H1 (cell line): ENCODE data around the gene PALM. TPM values are rescaled to one million over a fixed set of nuclear protein-coding genes. Genes with fewer than 3 reads are reported as not detected.
A peak's percentile ranks its signal among the peaks of the same experiment; 100 is the strongest.

Experiments
- CBX8 ChIP-seq: fragments of 300-800, 300-1000 bp; sonication (generic); IDR thresholded peaks from 2 replicates; pipeline ENCODE4 v1.7.1; 2016; ENCODE audit warnings: low read depth, low read length, borderline replicate concordance
- CHD2 ChIP-seq: IDR thresholded peaks from 2 replicates; pipeline ENCODE4 v1.6.1; 2012; ENCODE audit warnings: low read length, improper control_type of control experiment
- CREB1 ChIP-seq: IDR thresholded peaks from 2 replicates; pipeline ENCODE4 v1.6.1; 2012; ENCODE audit warnings: inconsistent platforms
- CTBP2 ChIP-seq: IDR thresholded peaks from 2 replicates; pipeline ENCODE4 v1.7.0; 2011; ENCODE audit warnings: borderline replicate concordance, mild to moderate bottlenecking, moderate library complexity, mixed read lengths, low read length; ENCODE audit not compliant: insufficient read depth, insufficient read length
- EGR1 ChIP-seq: IDR thresholded peaks from 2 replicates; pipeline ENCODE4 v1.6.1; 2011; ENCODE audit warnings: low read depth, low read length, borderline replicate concordance
- GABPA ChIP-seq: IDR thresholded peaks from 2 replicates; pipeline ENCODE4 v1.6.1; 2011; ENCODE audit warnings: mild to moderate bottlenecking, low read length, moderate library complexity, borderline replicate concordance; ENCODE audit not compliant: insufficient read depth
- GTF2F1 ChIP-seq: IDR thresholded peaks from 2 replicates; pipeline ENCODE4 v1.6.1; 2012; ENCODE audit warnings: low read depth, low read length, improper control_type of control experiment, borderline replicate concordance
- HDAC2 ChIP-seq, 2 experiments: fragments of 300-600 bp in 1 of 2; sonication (generic) in 1 of 2; IDR thresholded peaks; 2 replicates each; pipeline ENCODE4 v1.6.1; 2011 to 2012; ENCODE audit warnings: low read depth in 2 of 2, low read length in 2 of 2, mild to moderate bottlenecking in 2 of 2, moderate library complexity in 2 of 2, borderline replicate concordance in 1 of 2, inconsistent platforms in 1 of 2
- HDAC6 ChIP-seq: IDR thresholded peaks from one replicate; pipeline ENCODE4 v1.7.1; 2012; ENCODE audit warnings: low read depth, mild to moderate bottlenecking, inconsistent platforms, low read length, moderate library complexity
- KDM4A ChIP-seq: IDR thresholded peaks from one replicate; pipeline ENCODE4 v1.7.1; 2012; ENCODE audit warnings: low read depth, mild to moderate bottlenecking, moderate library complexity, low read length, inconsistent platforms; ENCODE audit not compliant: severe bottlenecking
- MAFK ChIP-seq: IDR thresholded peaks from 2 replicates; pipeline ENCODE4 v1.6.1; 2012; ENCODE audit warnings: low read depth, mild to moderate bottlenecking, improper control_type of control experiment, low read length
- NANOG ChIP-seq: IDR thresholded peaks from 2 replicates; pipeline ENCODE4 v1.6.1; 2011; ENCODE audit warnings: low read length, low read depth, mild to moderate bottlenecking, inconsistent platforms; ENCODE audit not compliant: insufficient read depth, poor library complexity, severe bottlenecking
- PHF8 ChIP-seq: fragments of 200-600 bp; sonication (generic); conservative IDR thresholded peaks from 2 replicates; pipeline ENCODE4 v1.7.1; 2012; ENCODE audit warnings: low read depth, mild to moderate bottlenecking, inconsistent platforms, low read length, moderate library complexity
- POLR2AphosphoS5 ChIP-seq: IDR thresholded peaks from 2 replicates; pipeline ENCODE4 v1.6.1; 2011; ENCODE audit warnings: low read depth, low read length
- POU5F1 ChIP-seq: IDR thresholded peaks from 2 replicates; pipeline ENCODE4 v1.6.1; 2011; ENCODE audit warnings: low read depth, mild to moderate bottlenecking, low read length, moderate library complexity
- RAD21 ChIP-seq, 2 experiments: IDR thresholded peaks in 1 of 2; conservative IDR thresholded peaks in 1 of 2; 2 replicates each; pipeline ENCODE4 v1.6.1; 2011; ENCODE audit warnings: low read depth in 2 of 2, low read length in 2 of 2, improper control_type of control experiment in 1 of 2, inconsistent platforms in 1 of 2, mild to moderate bottlenecking in 1 of 2, moderate library complexity in 1 of 2
- SIN3A ChIP-seq, 2 experiments: IDR thresholded peaks in 1 of 2; conservative IDR thresholded peaks in 1 of 2; 2 replicates each; pipeline ENCODE4 v1.6.1; 2011 to 2012; ENCODE audit warnings: low read length in 2 of 2, improper control_type of control experiment in 1 of 2, low read depth in 1 of 2, mild to moderate bottlenecking in 1 of 2
- SRF ChIP-seq: IDR thresholded peaks from 2 replicates; pipeline ENCODE4 v1.6.1; 2011; ENCODE audit warnings: mild to moderate bottlenecking, low read depth, low read length, moderate library complexity
- SUZ12 ChIP-seq: fragments of 200-600 bp; sonication (generic); IDR thresholded peaks from 2 replicates; pipeline ENCODE4 v1.6.1; 2012; ENCODE audit warnings: mild to moderate bottlenecking, inconsistent platforms, low read length, moderate library complexity, mixed read lengths
- TBP ChIP-seq: IDR thresholded peaks from 2 replicates; pipeline ENCODE4 v1.6.1; 2011; ENCODE audit warnings: low read depth, low read length, improper control_type of control experiment
- TCF12 ChIP-seq: IDR thresholded peaks from 2 replicates; pipeline ENCODE4 v1.6.1; 2011; ENCODE audit warnings: low read depth, mild to moderate bottlenecking, low read length
- ZNF274 ChIP-seq: IDR thresholded peaks from 2 replicates; pipeline ENCODE4 v1.7.0; 2012; ENCODE audit warnings: low read length, borderline replicate concordance; ENCODE audit errors: extremely low read depth
- polyA plus RNA-seq, 7 experiments: library from polyadenylated mRNA; depleted of rRNA in 3 of 7; stranded (reverse) in 5 of 7; unstranded in 2 of 7; fragments of >200 nt in 5 of 7; fragments of 200-250 nt in 2 of 7; gene quantifications; 1 replicate in 5 of 7; 2 replicates in 1 of 7; 4 replicates in 1 of 7; pipeline versions ENCODE4 v1.2.1 to v1.2.3, GENCODE V29; 2011 to 2013; ENCODE audit warnings: missing spikeins in 2 of 7, mixed read lengths in 2 of 7
- total RNA-seq: library from RNA; stranded (reverse); fragmentation: NEBNext Ultra II Directional; extraction: Animal tissue kit (Norgen Biotek cat#: 25700); gene quantifications from 2 replicates; pipeline ENCODE4 v1.2.1, GENCODE V29; 2021
- TF ChIP-seq, protein P1 (sequence below): IDR thresholded peaks from 2 replicates; pipeline ENCODE4 v1.6.1; 2012; ENCODE audit warnings: inconsistent platforms
- TF ChIP-seq, protein P2 (sequence below): IDR thresholded peaks from 2 replicates; pipeline ENCODE4 v1.6.1; 2011; ENCODE audit warnings: low read depth, mild to moderate bottlenecking, low read length; ENCODE audit not compliant: insufficient read depth

Gene PALM
- total and polyA plus RNA-seq, 2 of the 8 experiments (the other 6 are each of a cell fraction or from before 2014, with no cell fraction given), result 5.7 to 16.5 TPM

DNA sequence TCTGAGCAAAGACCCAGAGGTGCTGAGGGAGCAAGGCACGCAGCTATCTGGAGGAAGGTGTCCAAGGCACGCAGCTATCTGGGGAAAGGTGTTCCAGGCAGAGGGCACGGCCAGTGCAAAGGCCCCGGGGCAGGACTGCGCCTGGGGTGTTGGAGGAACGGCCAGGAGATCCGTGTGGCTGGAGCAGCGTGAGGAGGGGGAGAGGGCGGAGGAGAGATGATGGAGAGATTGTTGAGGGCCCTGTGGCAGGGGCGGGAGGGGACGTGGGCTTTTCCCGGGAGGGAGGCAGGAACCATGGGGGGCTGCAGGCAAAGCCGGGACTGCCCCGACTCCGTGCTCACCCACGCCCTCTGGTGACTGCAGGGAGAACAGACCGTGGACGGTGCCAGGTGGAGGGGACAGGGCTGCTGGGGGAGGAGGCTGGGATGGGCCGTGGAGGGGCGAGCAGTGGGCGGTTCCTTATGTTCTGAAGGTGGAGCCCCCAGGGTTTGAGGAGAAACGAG lies 28.9 kb downstream of the PALM start (continued):
- no peak for TF ChIP-seq MAFK
- peak; percentile 44; the same call in 1 of the 2 replicates for TF ChIP-seq CREB1
- TF ChIP-seq SIN3A (conservative IDR thresholded peaks at IDR 0.05 in 1 of 2, IDR thresholded peaks at IDR 0.05 in 1 of 2; ENCODE audit: low read depth in 1 of 2, low read length in 2 of 2), result no peak
- TF ChIP-seq KDM4A, result no peak
- TF ChIP-seq, protein P1, sequence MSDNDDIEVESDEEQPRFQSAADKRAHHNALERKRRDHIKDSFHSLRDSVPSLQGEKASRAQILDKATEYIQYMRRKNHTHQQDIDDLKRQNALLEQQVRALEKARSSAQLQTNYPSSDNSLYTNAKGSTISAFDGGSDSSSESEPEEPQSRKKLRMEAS, result 0 out of 2 replicates have a peak, but pooled peaks have one; percentile 22
- TF ChIP-seq HDAC2 (IDR thresholded peaks at IDR 0.05; ENCODE audit: borderline replicate concordance in 1 of 2, low read depth in 2 of 2, low read length in 2 of 2), result peak in 1 of 2 experiments; percentile 85; a peak in 2 of 4 replicates
- no peak for TF ChIP-seq HDAC6
- no peak for TF ChIP-seq NANOG
- TF ChIP-seq CHD2, result no peak
- TF ChIP-seq EGR1, result no peak
- no peak for TF ChIP-seq CTBP2
- TF ChIP-seq, protein P2, sequence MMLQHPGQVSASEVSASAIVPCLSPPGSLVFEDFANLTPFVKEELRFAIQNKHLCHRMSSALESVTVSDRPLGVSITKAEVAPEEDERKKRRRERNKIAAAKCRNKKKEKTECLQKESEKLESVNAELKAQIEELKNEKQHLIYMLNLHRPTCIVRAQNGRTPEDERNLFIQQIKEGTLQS, result no peak
- TF ChIP-seq GTF2F1, result no peak
- TF ChIP-seq POU5F1, result no peak
- no peak for TF ChIP-seq GABPA
- no peak for TF ChIP-seq ZNF274
- no peak for TF ChIP-seq TCF12
- TF ChIP-seq SRF, result no peak
- no peak for TF ChIP-seq CBX8
- 0 out of 2 replicates have a peak, but pooled peaks have one; percentile 14 for TF ChIP-seq TBP
- no peak for TF ChIP-seq SUZ12
- no peak for TF ChIP-seq POLR2AphosphoS5
- no peak for TF ChIP-seq PHF8
- TF ChIP-seq RAD21 (IDR thresholded peaks at IDR 0.05 in 1 of 2, conservative IDR thresholded peaks at IDR 0.05 in 1 of 2; ENCODE audit: low read depth in 2 of 2, low read length in 2 of 2), result peak; percentile 36 to 53
